HG02798 (cell line): ENCODE results near the gene FOXN3.

Source experiments
- ATAC-seq: cut with Tn5 transposase; IDR thresholded peaks from one replicate; pipeline ENCODE4 v1.9.1; 2021; ENCODE audit warnings: mild to moderate bottlenecking; ENCODE audit not compliant: unreplicated experiment, poor library complexity

FOXN3 gene

DNA sequence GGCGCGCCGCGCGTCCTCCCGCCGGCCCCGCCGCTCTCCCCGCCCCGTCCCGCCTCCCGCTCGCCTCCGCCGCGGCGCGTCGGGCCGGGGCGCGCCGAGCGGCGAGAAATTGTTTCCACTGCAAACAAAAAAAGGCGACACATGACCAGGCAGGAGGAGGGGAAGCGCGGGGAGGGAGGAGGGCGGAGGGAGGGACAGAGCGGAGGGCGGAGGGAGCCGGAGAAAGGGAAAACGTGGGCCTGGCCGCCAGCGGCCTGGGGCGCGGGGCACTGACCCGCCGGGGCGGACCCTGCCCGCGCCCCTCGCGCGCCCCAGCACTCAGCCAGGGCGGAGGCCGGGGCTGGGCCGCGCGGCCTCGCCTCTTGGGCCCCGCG, at the start of gene FOXN3:
TSS of gene FOXN3 (minus strand) at position 143 of the 374 bp plus-strand sequence. CDS start 4,757 bp downstream, outside the sequence.
- ATAC-seq: peak; percentile 65

DNA sequence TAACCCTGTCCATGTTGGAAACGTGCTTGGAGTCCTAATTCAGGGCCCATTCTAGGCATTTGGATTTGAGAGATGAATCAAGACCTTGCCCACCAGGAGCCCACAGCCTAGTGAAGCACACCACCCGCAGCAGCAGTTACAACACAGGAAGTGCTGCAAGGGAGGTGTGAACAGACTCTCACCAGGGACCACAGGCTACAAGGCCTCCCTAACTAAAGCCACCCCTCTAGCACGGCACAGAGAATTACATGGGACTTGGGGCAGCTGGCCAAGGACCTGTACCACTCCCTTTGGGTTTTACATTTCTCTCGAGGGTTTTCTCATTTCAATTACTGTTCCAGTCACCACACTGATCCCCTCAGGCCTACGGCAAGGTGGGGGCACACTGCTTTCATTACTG, 49.5 kb upstream of the FOXN3 start:
- ATAC-seq: peak; percentile 72

DNA sequence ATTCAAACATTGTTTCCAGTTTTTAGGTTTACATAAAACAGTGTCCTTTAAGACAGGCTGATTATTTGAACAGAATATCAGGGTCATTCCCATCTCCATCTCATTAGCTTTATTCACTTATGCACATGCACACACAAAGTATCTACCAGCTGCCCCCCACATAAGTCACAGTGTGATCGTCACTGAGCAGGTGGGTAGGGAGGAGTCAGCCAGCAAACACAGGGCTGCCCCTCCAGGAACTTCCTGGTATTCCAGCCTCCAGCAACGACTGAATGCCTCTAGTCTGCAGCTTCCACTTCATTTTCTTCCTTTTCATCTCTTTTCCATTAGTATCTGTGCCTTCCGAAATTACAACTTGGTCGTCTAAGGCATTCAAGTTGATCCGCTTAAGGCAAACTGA, 48.8 kb upstream of the FOXN3 start:
- ATAC-seq: no peak

DNA sequence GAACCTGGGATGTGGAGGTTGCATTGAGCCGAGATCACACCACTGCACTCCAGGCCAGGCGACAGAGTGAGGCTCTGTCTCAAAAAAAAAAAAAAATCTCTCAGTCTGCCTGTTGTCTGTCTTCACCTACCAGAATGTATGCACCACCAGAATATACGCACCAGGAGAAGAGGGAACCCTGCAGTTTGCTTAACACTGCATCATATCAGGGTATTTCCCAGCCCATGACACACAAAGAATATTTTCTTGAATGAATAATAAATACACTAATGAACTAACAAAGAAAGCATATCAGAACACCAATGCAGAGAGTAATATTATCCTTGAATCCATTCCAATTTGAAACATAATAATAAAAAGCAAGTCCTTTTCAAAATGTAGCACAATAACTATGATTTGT, 44.2 kb upstream of the FOXN3 start:
- ATAC-seq: no peak

DNA sequence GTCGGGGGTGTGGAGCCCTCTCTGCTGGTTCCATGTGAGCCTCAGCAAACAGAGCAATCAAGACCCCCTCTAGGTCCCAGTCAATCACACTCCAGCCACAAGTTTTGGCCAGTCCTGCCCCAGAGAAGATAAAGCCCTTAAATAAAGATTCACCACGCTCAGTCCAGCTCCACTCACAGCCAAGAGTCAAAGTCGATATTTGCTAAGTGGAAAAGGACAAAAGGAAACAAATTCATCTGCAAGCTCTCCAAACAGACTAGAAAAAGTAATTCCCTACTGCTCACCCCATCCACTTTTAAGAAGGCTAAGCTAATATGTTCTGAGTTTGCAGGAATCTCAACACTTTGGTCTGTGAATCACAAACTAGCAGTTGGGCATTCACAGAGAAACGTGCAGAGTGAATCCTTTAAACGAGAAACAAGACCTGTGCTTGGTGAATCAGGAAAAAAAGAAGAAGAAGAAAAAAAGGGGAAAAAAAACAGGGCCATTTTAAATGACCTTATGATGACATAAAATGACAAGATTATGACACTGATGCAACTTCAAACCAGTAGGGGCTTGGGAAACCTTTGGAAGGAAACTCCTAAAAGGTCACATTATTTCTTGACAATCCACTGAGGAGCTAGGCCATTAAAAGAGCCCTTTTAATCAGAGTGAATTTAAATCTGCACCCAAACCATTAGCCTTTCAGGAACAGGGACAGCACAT, 41.8 kb upstream of the FOXN3 start:
- no peak for ATAC-seq

GRCh38 chr14:89457007-89457406, 40.0 kb upstream of the FOXN3 start:
- no peak for ATAC-seq

DNA sequence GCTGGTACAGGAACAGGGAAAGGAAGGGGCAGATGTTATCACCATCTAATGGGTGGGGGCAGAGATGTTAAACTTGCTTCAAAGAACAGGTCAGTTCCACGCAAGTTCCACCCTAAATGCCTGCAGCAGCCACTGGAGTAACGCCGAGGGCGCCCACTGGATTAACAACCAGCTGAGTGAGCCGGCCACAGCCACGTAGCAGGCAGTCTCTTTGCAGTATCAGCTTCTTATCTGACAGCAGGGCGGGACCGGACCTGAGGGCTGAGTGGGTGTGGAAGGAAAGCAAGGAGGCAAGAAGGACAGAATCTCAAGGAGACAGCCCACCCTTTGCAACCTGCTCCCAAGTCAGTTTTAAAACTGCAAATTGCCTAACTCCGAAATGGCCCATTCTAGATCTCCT, 38.4 kb upstream of the FOXN3 start:
- ATAC-seq: no peak

GRCh38 chr14:89454996-89455395, 38.0 kb upstream of the FOXN3 start:
- ATAC-seq: no peak

GRCh38 chr14:89452281-89452680, 35.2 kb upstream of the FOXN3 start:
- no peak for ATAC-seq

DNA sequence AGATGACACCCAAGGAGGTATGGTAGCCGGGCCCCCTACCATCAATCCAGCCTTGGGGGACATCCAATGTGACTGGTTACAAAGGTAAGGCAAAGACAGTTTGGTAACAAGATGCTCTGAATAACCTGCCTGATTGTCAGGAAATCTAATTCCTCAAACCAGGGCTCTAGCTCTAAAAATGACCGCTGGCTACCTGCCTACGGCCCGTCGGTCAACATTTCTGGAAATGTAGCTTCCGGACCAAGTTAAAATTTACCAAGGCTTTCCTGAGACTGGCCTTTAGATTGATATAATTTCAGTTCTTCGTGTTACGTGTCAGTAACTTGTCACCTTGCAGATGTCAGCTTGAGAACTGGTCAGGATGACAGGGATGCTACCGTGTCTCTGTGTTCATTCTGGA, 34.2 kb upstream of the FOXN3 start:
- no peak for ATAC-seq

GRCh38 chr14:89447182-89447944, 30.3 kb upstream of the FOXN3 start:
- ATAC-seq: no peak

GRCh38 chr14:89445273-89445973, 28.4 kb upstream of the FOXN3 start:
- ATAC-seq: peak; percentile 57

- ATAC-seq: no peak
These were observed 27.6 kb upstream of the FOXN3 start for GRCh38 chr14:89444516-89445125.

DNA sequence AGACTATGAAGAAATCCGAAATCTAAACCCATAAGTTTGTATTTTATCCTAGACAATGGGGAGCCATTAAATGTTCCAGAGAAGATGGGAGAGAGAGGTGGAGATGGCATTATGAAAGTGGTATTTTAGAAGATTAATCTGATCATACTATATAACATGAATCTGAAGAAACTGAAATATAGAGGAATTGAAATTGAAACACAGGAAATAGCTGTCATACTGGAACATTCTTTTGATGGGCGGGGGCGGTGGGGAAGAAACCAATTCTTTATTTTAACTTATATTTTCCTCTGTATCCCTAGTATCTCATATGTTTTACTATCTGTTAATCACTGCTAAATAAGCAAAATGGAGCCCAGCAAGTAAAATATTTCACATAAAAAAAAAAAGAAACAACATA, 27.0 kb upstream of the FOXN3 start:
- ATAC-seq: no peak

- no peak for ATAC-seq
These were observed 26.1 kb upstream of the FOXN3 start for GRCh38 chr14:89443042-89443629.

DNA sequence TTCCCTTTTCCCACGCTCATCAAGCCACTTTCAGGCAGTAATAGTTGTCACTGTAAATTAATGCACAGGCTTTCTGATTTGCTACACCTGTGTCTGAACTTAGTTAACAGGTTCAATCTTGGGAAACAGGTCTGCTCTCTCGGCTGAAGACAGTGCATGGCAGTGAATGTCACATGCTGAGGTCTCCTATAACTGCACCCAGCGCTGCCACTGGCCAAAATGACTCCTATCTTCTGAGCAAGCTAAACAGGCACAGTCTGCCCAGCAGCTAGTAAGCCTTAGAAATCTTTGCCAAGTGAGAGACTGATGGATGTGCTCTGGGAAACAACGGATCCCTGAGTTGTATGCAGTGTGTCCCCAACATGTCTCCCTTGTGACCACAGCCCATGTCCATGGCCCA, 25.2 kb upstream of the FOXN3 start:
- ATAC-seq: no peak

DNA sequence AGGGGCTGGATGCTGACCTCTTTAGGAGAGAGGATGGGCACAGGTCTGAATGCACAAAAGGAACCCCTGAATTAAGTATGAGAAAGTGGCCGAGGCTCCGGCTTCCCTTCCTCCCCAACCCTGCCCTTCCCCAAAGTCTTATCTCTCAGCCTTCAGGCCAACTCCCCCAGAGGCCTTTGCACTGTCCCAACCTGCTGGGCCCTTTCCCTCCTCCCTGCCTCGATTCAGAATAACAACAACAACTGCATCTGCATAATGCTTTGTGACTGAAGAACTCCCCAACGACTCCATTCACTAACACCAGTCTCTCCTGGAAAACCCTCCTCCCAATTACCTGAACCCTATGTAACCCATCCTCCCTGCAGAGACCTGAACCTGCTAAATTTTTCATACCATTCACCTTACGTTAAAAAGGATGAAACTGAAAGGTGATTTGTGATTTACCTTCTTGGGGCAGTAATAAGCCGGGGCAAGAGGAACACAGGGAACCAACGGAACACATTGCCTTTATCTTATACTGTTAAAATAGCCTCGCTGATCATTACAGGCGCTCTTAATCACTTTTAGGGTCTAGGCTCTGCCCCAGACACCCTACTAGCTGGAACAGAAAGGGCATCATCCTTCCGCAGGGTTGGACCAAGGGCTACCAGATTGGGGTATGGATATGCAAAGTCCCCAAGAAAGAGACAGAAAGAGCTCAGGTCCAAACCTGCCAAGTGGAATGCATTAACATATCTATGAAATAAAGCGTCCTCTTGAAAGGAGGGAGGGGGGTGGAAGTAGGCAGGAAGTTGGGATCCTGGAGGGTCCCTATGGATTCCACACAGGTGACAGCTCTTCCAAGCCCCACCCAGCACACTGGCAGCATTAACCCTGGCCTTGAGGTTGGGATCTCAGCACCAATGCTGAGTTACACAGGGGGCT, 24.2 kb upstream of the FOXN3 start:
- no peak for ATAC-seq

GRCh38 chr14:89435892-89436656, 19.0 kb upstream of the FOXN3 start:
- no peak for ATAC-seq

GRCh38 chr14:89435492-89435891, 18.5 kb upstream of the FOXN3 start:
- ATAC-seq: no peak
